Airway epithelial cell (primary cell): ENCODE data around the gene CFAP100. TPM values are rescaled to one million over a fixed set of nuclear protein-coding genes. Genes with fewer than 3 reads are reported as not detected.

Experiments used
- total RNA-seq: library from RNA; depleted of rRNA; stranded (reverse); fragments of >200 nt; gene quantifications from 2 replicates; pipeline ENCODE4 v1.2.3, GENCODE V29; 2015

Gene CFAP100
- total RNA-seq: not detected in 2 replicates

DNA sequence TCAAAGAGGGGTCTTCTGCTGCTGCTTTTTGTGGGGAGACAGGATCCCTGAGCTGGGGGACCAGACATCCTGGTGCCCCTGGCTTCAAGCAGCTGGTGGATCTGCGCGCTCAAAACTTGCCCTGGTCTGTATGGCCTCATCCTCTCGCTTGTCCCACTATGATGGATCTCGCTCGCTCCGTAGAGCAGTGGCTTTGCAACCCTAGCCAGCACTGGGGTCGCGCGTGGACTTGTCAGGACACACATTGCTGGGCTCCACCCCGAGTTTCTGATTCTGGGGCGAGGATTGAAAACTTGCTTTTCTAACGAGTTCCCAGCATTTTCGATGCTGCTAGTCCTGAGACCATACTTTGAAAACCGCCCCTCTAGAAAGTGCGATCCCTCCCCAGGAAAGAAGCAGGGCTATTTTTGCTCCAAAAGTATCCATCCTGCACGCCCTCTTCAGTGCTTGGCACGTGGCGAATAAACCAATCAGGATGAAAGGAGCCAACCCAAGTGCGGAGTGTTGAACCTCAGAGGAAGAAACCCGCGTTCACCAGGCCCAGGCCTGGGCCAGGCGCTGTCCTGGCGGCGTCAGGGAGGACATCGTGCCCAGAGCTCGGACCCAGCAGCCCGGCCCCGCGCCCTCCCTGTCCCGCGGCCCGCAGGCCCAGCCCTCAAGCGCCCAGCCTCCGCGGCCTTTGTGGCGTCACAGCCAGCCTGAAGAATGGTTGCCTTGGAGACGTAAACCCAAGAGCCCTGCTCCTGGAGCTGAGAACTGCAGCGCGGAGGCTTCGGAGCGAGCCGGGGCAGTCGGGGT lies at the start of gene CFAP100:
CFAP100 (plus strand) TSS at position 731 of the 798 bp plus-strand sequence. CDS start 1,092 bp downstream, outside the sequence.

DNA sequence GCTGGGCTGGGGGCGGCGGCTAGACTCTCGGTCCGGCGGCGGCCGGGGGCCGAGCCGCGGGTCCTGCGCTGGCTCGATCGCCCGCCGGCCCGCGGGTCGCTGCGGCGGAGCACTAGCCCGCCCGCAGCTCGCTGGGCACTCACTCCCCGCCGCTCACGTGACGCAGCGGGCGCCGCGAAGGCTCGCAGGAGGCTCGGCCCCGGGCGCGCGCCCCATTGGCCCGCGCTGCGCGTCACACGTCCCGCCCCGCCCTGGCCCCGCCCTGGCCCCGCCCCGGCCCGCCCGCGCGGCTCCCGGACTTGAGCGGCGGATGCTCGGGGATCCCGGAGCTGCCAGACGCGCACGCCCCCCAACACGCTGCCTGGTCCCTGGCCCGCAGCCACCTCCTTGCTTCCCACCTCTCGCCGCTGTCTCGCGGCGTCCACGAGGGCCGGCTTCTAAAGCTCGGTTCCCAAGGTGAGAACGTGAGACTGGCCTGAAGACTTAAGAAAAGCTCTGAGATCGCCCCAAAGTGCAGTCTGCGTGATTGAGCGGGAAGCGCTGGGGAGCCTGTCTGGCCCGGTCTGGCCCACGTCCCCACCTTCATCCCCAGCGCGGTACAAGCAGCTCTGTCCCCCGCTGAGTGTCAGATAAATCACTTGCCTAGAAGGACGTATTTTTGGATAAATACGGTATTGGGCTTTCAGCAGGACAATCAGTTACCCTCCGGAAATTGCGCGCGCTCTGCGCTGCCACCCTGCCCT lies 37.2 kb upstream of the CFAP100 start, which contains the start of gene KLF15:
KLF15 (minus strand) TSS at position 114 of the 743 bp plus-strand sequence. CDS start 4,486 bp downstream, outside the sequence.

DNA sequence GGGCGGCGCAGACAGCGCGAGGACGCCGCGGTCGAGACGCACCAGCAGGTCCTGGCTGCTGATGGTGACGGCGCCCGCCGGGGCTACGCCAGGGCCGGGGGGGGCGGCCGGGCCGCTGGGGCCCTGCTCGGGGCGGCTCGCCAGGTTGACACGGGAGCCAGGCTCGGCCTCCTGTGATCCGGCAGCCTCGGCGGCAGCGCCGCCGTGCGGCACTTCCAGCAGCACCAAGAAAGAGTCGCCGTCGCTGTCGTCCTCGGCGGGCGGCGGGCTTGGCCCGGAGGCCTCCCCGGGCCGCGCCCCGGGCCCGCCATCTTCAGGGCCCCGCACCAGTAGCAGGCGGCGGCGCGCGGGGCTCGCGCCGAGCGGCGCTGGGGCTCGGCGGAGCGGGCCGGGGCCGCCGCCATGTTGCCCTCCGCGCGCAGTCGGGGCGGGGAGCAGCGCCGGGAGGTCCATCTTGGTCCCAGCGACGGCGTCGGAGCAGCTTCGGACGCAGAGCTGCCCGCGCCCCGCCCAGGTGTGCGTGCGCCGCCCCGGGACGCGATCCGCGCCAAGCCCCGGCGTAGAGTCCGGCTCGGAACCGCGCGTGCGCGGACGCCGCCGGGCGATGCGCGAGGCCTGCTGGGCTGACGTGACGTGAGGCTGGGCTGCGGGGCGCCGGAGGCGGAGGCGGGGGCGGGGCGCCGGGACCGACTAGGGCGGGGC lies 80.9 kb downstream of the CFAP100 start, which contains the start of gene ZXDC:
ZXDC (minus strand) TSS at position 479 of the 702 bp plus-strand sequence; CDS start at position 453, 26 bp downstream.

Other genes starting within 250 kb of the CFAP100 start
- gene ALDH1L1, start 214.3 kb upstream of the CFAP100 start, total RNA-seq: 2.9 and 4.8 TPM in 2 replicates
- gene KLF15, start 37.5 kb upstream of the CFAP100 start, total RNA-seq: 0.51 and 0.63 TPM in 2 replicates
- 13.7 and 21.7 TPM in 2 replicates for gene ZXDC, start 81.0 kb downstream of the CFAP100 start, total RNA-seq
- gene UROC1, start 122.9 kb downstream of the CFAP100 start, total RNA-seq: not detected in 2 replicates
- not detected in 2 replicates for gene CHST13, start 129.2 kb downstream of the CFAP100 start, total RNA-seq
- not detected in 2 replicates for gene C3orf22, start 164.0 kb downstream of the CFAP100 start, total RNA-seq